ENCODE data around the gene FAM20A.
"Not testable (repeated sequence)": the region's sequence is repeated elsewhere in the genome, so short reads cannot be mapped to it uniquely, and the experiment has no call there.

GRCh38 chr17:68517605-68518004 lies 83.6 kb downstream of the FAM20A start:
- not testable (repeated sequence) for TF ChIP-seq CTCF, POLR2A (IDR thresholded peaks at IDR 0.05)
